HepG2 (cell line): ENCODE measurements around the gene DHRS11. TPM values are rescaled to one million over a fixed set of nuclear protein-coding genes. Genes with fewer than 3 reads are reported as not detected.
A peak's percentile ranks its signal among the peaks of the same experiment; 100 is the strongest.

Source experiments
- ATF7-NPFF ChIP-seq: sonication (generic); formaldehyde crosslinking; IDR thresholded peaks from 2 replicates; pipeline ENCODE4 v1.8.1; 2023; ENCODE audit warnings: mild to moderate bottlenecking, low read depth, missing genetic modification reagents, moderate library complexity
- DZIP1 ChIP-seq: sonication (generic); formaldehyde crosslinking; IDR thresholded peaks from 2 replicates; pipeline ENCODE4 v1.5.0; 2020; ENCODE audit warnings: mild to moderate bottlenecking, missing genetic modification reagents
- FOSL2 ChIP-seq: sonication (generic); formaldehyde crosslinking; IDR thresholded peaks from 2 replicates; pipeline ENCODE4 v1.4.0; 2020; ENCODE audit warnings: missing genetic modification reagents
- HMG20A ChIP-seq: IDR thresholded peaks from 2 replicates; pipeline ENCODE4 v1.6.1; 2016; ENCODE audit warnings: borderline replicate concordance
- HOXA7 ChIP-seq: sonication (generic); formaldehyde crosslinking; IDR thresholded peaks from 2 replicates; pipeline ENCODE4 v1.8.1; 2022; ENCODE audit warnings: mild to moderate bottlenecking, missing genetic modification reagents, moderate library complexity
- HOXD1 ChIP-seq: sonication (generic); formaldehyde crosslinking; IDR thresholded peaks from 2 replicates; pipeline ENCODE4 v1.5.0; 2020; ENCODE audit warnings: missing genetic modification reagents
- KDM5B ChIP-seq: sonication (generic); formaldehyde crosslinking; IDR thresholded peaks from 2 replicates; pipeline ENCODE4 v1.4.0; 2020; ENCODE audit warnings: missing genetic modification reagents, mild to moderate bottlenecking, borderline replicate concordance
- KLF13 ChIP-seq: sonication (generic); formaldehyde crosslinking; IDR thresholded peaks from 2 replicates; pipeline ENCODE4 v1.4.0; 2020; ENCODE audit warnings: mild to moderate bottlenecking, missing genetic modification reagents
- MBD4 ChIP-seq: IDR thresholded peaks from 2 replicates; pipeline ENCODE4 v1.6.1; 2012; ENCODE audit warnings: low read length, inconsistent platforms, borderline replicate concordance
- NCOA5 ChIP-seq: sonication (generic); formaldehyde crosslinking; IDR thresholded peaks from 2 replicates; pipeline ENCODE4 v1.4.0; 2020; ENCODE audit warnings: missing genetic modification reagents
- NCOR1 ChIP-seq: fragments of 200-600 bp; sonication (generic); IDR thresholded peaks from 2 replicates; pipeline ENCODE4 v1.7.0; 2017; ENCODE audit warnings: antibody characterized with exemption, low read length, borderline replicate concordance
- RBFOX2 ChIP-seq: fragments of 200-400 bp; formaldehyde crosslinking; IDR thresholded peaks from 2 replicates; pipeline ENCODE4 v1.6.1; 2017; ENCODE audit warnings: low read depth, mild to moderate bottlenecking, low read length
- RFX5 ChIP-seq: IDR thresholded peaks from 2 replicates; pipeline ENCODE4 v1.6.1; 2011; ENCODE audit warnings: low read depth, low read length, improper control_type of control experiment
- ZNF276 ChIP-seq: sonication (generic); formaldehyde crosslinking; IDR thresholded peaks from 2 replicates; pipeline ENCODE4 v1.4.0; 2020; ENCODE audit warnings: mild to moderate bottlenecking, low read depth, missing genetic modification reagents
- ZNF446 ChIP-seq: sonication (generic); formaldehyde crosslinking; IDR thresholded peaks from 2 replicates; pipeline ENCODE4 v1.5.0; 2020; ENCODE audit warnings: mild to moderate bottlenecking, missing genetic modification reagents
- ZNF543 ChIP-seq: sonication (generic); formaldehyde crosslinking; IDR thresholded peaks from 2 replicates; pipeline ENCODE4 v1.4.0; 2020; ENCODE audit warnings: mild to moderate bottlenecking, missing genetic modification reagents
- ZNF550 ChIP-seq: sonication (generic); formaldehyde crosslinking; IDR thresholded peaks from 2 replicates; pipeline ENCODE4 v1.4.0; 2020; ENCODE audit warnings: mild to moderate bottlenecking, missing genetic modification reagents, borderline replicate concordance
- ZNF570 ChIP-seq: sonication (generic); formaldehyde crosslinking; IDR thresholded peaks from 2 replicates; pipeline ENCODE4 v1.4.0; 2020; ENCODE audit warnings: mild to moderate bottlenecking, missing genetic modification reagents, borderline replicate concordance
- ZNF772 ChIP-seq: sonication (generic); formaldehyde crosslinking; IDR thresholded peaks from 2 replicates; pipeline ENCODE4 v1.5.0; 2020; ENCODE audit warnings: mild to moderate bottlenecking, missing genetic modification reagents
- ZNF784 ChIP-seq: sonication (generic); formaldehyde crosslinking; IDR thresholded peaks from 2 replicates; pipeline ENCODE4 v1.5.1; 2020; ENCODE audit warnings: missing genetic modification reagents, mild to moderate bottlenecking, borderline replicate concordance
- ZNF839 ChIP-seq: sonication (generic); formaldehyde crosslinking; IDR thresholded peaks from 2 replicates; pipeline ENCODE4 v1.4.0; 2020; ENCODE audit warnings: missing genetic modification reagents, mild to moderate bottlenecking, borderline replicate concordance
- polyA plus RNA-seq, 8 experiments: library from polyadenylated mRNA; depleted of rRNA in 3 of 8; stranded (reverse) in 7 of 8; unstranded in 1 of 8; fragments of >200 nt; fragmentation: Illumina TruSeq in 4 of 8; extraction: Trizol in 4 of 8; gene quantifications; 2 replicates each; pipeline versions ENCODE4 v1.2.1 to v1.2.3, GENCODE V29; 2011 to 2016; ENCODE audit warnings: low read depth in 4 of 8, missing spikeins in 1 of 8, mixed read lengths in 1 of 8; ENCODE audit not compliant: insufficient read depth in 1 of 8
- total RNA-seq, 5 experiments: library from RNA; depleted of rRNA; stranded (reverse); fragments of >200 nt; fragmentation: Illumina TruSeq; extraction: Trizol; gene quantifications; 2 replicates each; pipeline ENCODE4 v1.2.3, GENCODE V29; 2016; ENCODE audit warnings: low read depth in 1 of 5
- TF ChIP-seq, protein P1 (sequence below): sonication (generic); formaldehyde crosslinking; IDR thresholded peaks from 2 replicates; pipeline ENCODE4 v1.4.0; 2020; ENCODE audit warnings: missing genetic modification reagents

Gene DHRS11
- total and polyA plus RNA-seq, 2 of the 13 experiments (the other 11 are each of a cell fraction or from before 2014, with no cell fraction given) = 28.4 to 41.9 TPM

- TF ChIP-seq ZNF276 (CRISPR knock-in tag) (0 out of 2 replicates have a peak, but pooled peaks have one; percentile 71), NCOA5 (CRISPR knock-in tag) (no peak), ATF7-NPFF (CRISPR knock-in tag) (0 out of 2 replicates have a peak, but pooled peaks have one; percentile 41), ZNF570 (peak; percentile 49; the same call in 1 of the 2 replicates), ZNF543 (peak; percentile 47; the same call in 1 of the 2 replicates), DZIP1 (peak; percentile 66; the same call in 1 of the 2 replicates), HOXA7 (CRISPR knock-in tag) (no peak), ZNF839 (peak; percentile 76), ZNF784 (CRISPR knock-in tag) (peak; percentile 37; the same call in 1 of the 2 replicates), FOSL2 (no peak), KDM5B (CRISPR knock-in tag) (peak; percentile 77; the same call in 1 of the 2 replicates), HOXD1 (0 out of 2 replicates have a peak, but pooled peaks have one; percentile 17), ZNF550 (CRISPR knock-in tag) (0 out of 2 replicates have a peak, but pooled peaks have one; percentile 76), KLF13 (0 out of 2 replicates have a peak, but pooled peaks have one; percentile 23), RFX5 (no peak), NCOR1 (0 out of 2 replicates have a peak, but pooled peaks have one; percentile 10), ZNF446 (no peak; the same call in 1 of the 2 replicates), ZNF772 (CRISPR knock-in tag) (peak; percentile 67; the same call in 1 of the 2 replicates), RBFOX2 (peak; percentile 84), MBD4 (no peak), HMG20A (CRISPR knock-in tag) (no peak)
- TF ChIP-seq, protein P1, sequence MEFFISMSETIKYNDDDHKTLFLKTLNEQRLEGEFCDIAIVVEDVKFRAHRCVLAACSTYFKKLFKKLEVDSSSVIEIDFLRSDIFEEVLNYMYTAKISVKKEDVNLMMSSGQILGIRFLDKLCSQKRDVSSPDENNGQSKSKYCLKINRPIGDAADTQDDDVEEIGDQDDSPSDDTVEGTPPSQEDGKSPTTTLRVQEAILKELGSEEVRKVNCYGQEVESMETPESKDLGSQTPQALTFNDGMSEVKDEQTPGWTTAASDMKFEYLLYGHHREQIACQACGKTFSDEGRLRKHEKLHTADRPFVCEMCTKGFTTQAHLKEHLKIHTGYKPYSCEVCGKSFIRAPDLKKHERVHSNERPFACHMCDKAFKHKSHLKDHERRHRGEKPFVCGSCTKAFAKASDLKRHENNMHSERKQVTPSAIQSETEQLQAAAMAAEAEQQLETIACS (CRISPR knock-in tag) = no peak
Measured at GRCh38 chr17:36544307-36545076, 47.2 kb upstream of the DHRS11 start, which contains the start of gene GGNBP2 (continued).
